ENCODE results near the gene OR6B3. TPM values are rescaled to one million over a fixed set of nuclear protein-coding genes. Genes with fewer than 3 reads are reported as not detected.

The OR6B3 gene
- total and polyA plus RNA-seq, 2 of the 8 experiments (the other 6 are each of a cell fraction or from before 2014, with no cell fraction given) = not detected

GRCh38 chr2:240069829-240070228 lies 16.5 kb upstream of the OR6B3 start:
- CTCF ChIA-PET (ENCODE audit: partially characterized antibody) = interaction anchor here (1.0 kb wide), 1 partner anchor 30 kb away, joined by 3 read pairs; no protein-coding TSS in a partner anchor
- Histone ChIP-seq H3K79me2 (ENCODE audit: control insufficient read depth in 1 of 2, insufficient read depth in 2 of 2, low read length in 2 of 2) (no peaks in the 10 kb centered on the region), H4K20me1 (replicated peaks in 1 of 2; ENCODE audit: control insufficient read depth in 1 of 2, insufficient read depth in 2 of 2, low read length in 2 of 2) (no peaks in the 10 kb centered on the region), H3K4me3 (ENCODE audit: extremely low read depth in 1 of 4, insufficient read depth in 2 of 4, low read depth in 3 of 4, low read length in 4 of 4) (no peak overlapping the region), H3K23ac (ENCODE audit: insufficient read length) (no peak overlapping the region), H3K4me1 (replicated peaks in 1 of 4; ENCODE audit: control insufficient read depth in 3 of 4, insufficient read depth in 4 of 4, low read length in 3 of 4) (no peaks in the 10 kb centered on the region; a peak in 2 of 7 replicates), H3K79me1 (ENCODE audit: low read depth, low read length) (no peaks in the 10 kb centered on the region), H3K14ac (ENCODE audit: insufficient read length) (no peak overlapping the region), H3K18ac (ENCODE audit: extremely low read depth, low read length) (no peak overlapping the region), H4K5ac (ENCODE audit: insufficient read length, low read depth, low read length) (no peak overlapping the region), H2BK15ac (ENCODE audit: low read length) (no peak overlapping the region), H3K27me3 (replicated peaks in 1 of 4; ENCODE audit: control insufficient read depth in 3 of 4, extremely low read depth in 1 of 4, insufficient read depth in 3 of 4, low read length in 3 of 4) (no peaks in the 10 kb centered on the region), H3K9me3 (ENCODE audit: insufficient read depth in 2 of 2, low read depth in 1 of 2, low read length in 1 of 2) (no peaks in the 10 kb centered on the region), H2BK12ac (ENCODE audit: low read depth, low read length) (no peak overlapping the region), H3K4me2 (ENCODE audit: insufficient read depth in 1 of 2, low read depth in 2 of 2, low read length in 2 of 2) (no peak overlapping the region), H2AK5ac (ENCODE audit: low read depth, low read length) (no peak overlapping the region), H3K36me3 (ENCODE audit: control insufficient read depth in 2 of 4, insufficient read depth in 4 of 4, low read length in 3 of 4) (no peaks in the 10 kb centered on the region), H2AFZ (ENCODE audit: low read length) (no peak overlapping the region), H2BK20ac (ENCODE audit: low read length) (no peak overlapping the region), H4K8ac (ENCODE audit: extremely low read depth, insufficient read depth, low read length) (no peak overlapping the region), H2BK5ac (ENCODE audit: low read depth, low read length) (no peak overlapping the region), H3K4ac (replicated peaks; ENCODE audit: insufficient read length, low read depth, low read length) (no peak overlapping the region), H3K27ac (ENCODE audit: low read depth, low read length) (no peak overlapping the region), H3K9ac (replicated peaks in 1 of 4; ENCODE audit: extremely low read depth in 1 of 4, low read depth in 3 of 4, low read length in 3 of 4) (no peak overlapping the region), H4K91ac (replicated peaks; ENCODE audit: insufficient read length, low read length) (no peak overlapping the region), H3K23me2 (ENCODE audit: low read depth, low read length) (no peaks in the 10 kb centered on the region), H2BK120ac (replicated peaks; ENCODE audit: low read depth, low read length) (no peak overlapping the region), H3K56ac (replicated peaks; ENCODE audit: insufficient read length, low read depth, low read length) (no peak overlapping the region)
- no peak for DNase-seq (ENCODE audit: low read depth in 1 of 2, low spot score in 2 of 2)
- POLR2A ChIA-PET (ENCODE audit: partially characterized antibody) = no interaction called here
- no peak for FAIRE-seq
- TF ChIP-seq JUN (IDR thresholded peaks at IDR 0.05; ENCODE audit: low read depth, low read length) = no peak
- no peak for TF ChIP-seq TAF1 (IDR thresholded peaks at IDR 0.05; ENCODE audit: low read depth, low read length)
- no peak for TF ChIP-seq BCL11A (IDR thresholded peaks at IDR 0.05; ENCODE audit: low read depth in 2 of 2, low read length in 2 of 2)
- TF ChIP-seq KDM5A (IDR thresholded peaks at IDR 0.05; ENCODE audit: low read length) = no peak
- no peak for TF ChIP-seq CBX8 (IDR thresholded peaks at IDR 0.05; ENCODE audit: borderline replicate concordance, low read depth, low read length)
- no peak for TF ChIP-seq RNF2 (IDR thresholded peaks at IDR 0.05; ENCODE audit: borderline replicate concordance, low read depth, low read length, missing control alignments, poor library complexity, severe bottlenecking)
- TF ChIP-seq SRF (IDR thresholded peaks at IDR 0.05; ENCODE audit: low read depth, low read length) = no peak
- 88% methylated on average over 1 of the region's 1 CpG; no CpG with 5 or more reads in 1 of the 2 experiments for WGBS, 2 experiments (ENCODE audit: extremely low coverage in 1 of 2, insufficient coverage in 1 of 2, insufficient read length in 1 of 2, insufficient replicate concordance in 2 of 2, low coverage in 1 of 2, low lambda C conversion rate in 2 of 2, missing lambda C conversion rate in 1 of 2)
